K562 (cell line): ENCODE measurements around the gene ANKRD13B. TPM values are rescaled to one million over a fixed set of nuclear protein-coding genes. Genes with fewer than 3 reads are reported as not detected.
A peak's percentile ranks its signal among the peaks of the same experiment; 100 is the strongest.

Experiments
- CREBBP ChIP-seq: IDR thresholded peaks from one replicate; pipeline ENCODE4 v1.6.1; 2012; ENCODE audit warnings: low read depth, mild to moderate bottlenecking, control low read depth, inconsistent platforms, low read length
- ETV5 ChIP-seq: sonication (generic); formaldehyde crosslinking; IDR thresholded peaks from 2 replicates; pipeline ENCODE4 v1.4.0; 2020; ENCODE audit warnings: low read depth, mild to moderate bottlenecking, missing genetic modification reagents
- GABPA ChIP-seq: fragments of 200-800 bp; sonication (Bioruptor generic); conservative IDR thresholded peaks from 2 replicates; pipeline ENCODE4 v1.6.1; 2016; ENCODE audit warnings: low read depth, missing genetic modification characterization, missing compliant biosample characterization
- GATAD2B ChIP-seq: fragments of 450-650 bp; IDR thresholded peaks from 2 replicates; pipeline ENCODE4 v1.6.1; 2017; ENCODE audit warnings: mild to moderate bottlenecking, borderline replicate concordance
- MCM7 ChIP-seq, 2 experiments: fragments of 450-650 bp; IDR thresholded peaks; 2 replicates each; pipeline ENCODE4 v1.6.1; 2016 to 2018
- MEF2D ChIP-seq: conservative IDR thresholded peaks from 2 replicates; pipeline ENCODE4 v1.6.1; 2016; ENCODE audit warnings: low read depth, missing genetic modification characterization, missing compliant biosample characterization
- PKNOX1 ChIP-seq: fragments of 450-650 bp; IDR thresholded peaks from 2 replicates; pipeline ENCODE4 v1.6.1; 2016
- PML ChIP-seq: IDR thresholded peaks from 2 replicates; pipeline ENCODE4 v1.6.1; 2012; ENCODE audit warnings: low read length, inconsistent platforms
- REST ChIP-seq, 2 experiments: fragments of 450-650 bp; formaldehyde crosslinking in 1 of 2; IDR thresholded peaks; 2 replicates each; pipeline versions ENCODE4 v1.4.0 to v1.6.1; 2014 to 2020; ENCODE audit warnings: mild to moderate bottlenecking in 2 of 2, borderline replicate concordance in 1 of 2, low read depth in 1 of 2
- SIN3A ChIP-seq, 2 experiments: fragments of 150-350 bp in 1 of 2; IDR thresholded peaks; 2 replicates each; pipeline ENCODE4 v1.6.1; 2011 to 2016; ENCODE audit warnings: borderline replicate concordance in 2 of 2, low read depth in 2 of 2, low read length in 2 of 2, mild to moderate bottlenecking in 2 of 2, moderate library complexity in 2 of 2; ENCODE audit not compliant: control insufficient read depth in 1 of 2
- ZBED1 ChIP-seq: IDR thresholded peaks from 2 replicates; pipeline ENCODE4 v1.6.1; 2014
- ZNF347 ChIP-seq: fragments of 450-650 bp; formaldehyde crosslinking; IDR thresholded peaks from 2 replicates; pipeline ENCODE4 v1.4.0; 2020; ENCODE audit warnings: low read depth, mild to moderate bottlenecking, moderate library complexity
- polyA plus RNA-seq, 8 experiments: library from polyadenylated mRNA; depleted of rRNA in 4 of 8; stranded (reverse) in 5 of 8; unstranded in 3 of 8; fragments of >200 nt; fragmentation: Nextera tagmentation in 2 of 8; fragmentation: Illumina TruSeq in 1 of 8; extraction: Ambion mirVana in 2 of 8; extraction: Trizol in 1 of 8; gene quantifications; 2 replicates each; pipeline versions ENCODE4 v1.2.1 to v1.2.3, GENCODE V29; 2011 to 2014; ENCODE audit warnings: inconsistent platforms in 1 of 8, missing spikeins in 1 of 8
- total RNA-seq, 7 experiments: library from RNA; depleted of rRNA in 6 of 7; stranded (reverse); fragments of >200 nt in 6 of 7; fragmentation: Illumina TruSeq in 2 of 7; extraction: Trizol in 2 of 7; gene quantifications; 2 replicates each; pipeline versions ENCODE4 v1.2.1 to v1.2.3, GENCODE V29; 2011 to 2021; ENCODE audit warnings: low replicate concordance in 1 of 7
- TF ChIP-seq, protein P1 (sequence below): fragments of 200-800 bp; sonication (Bioruptor generic); IDR thresholded peaks from 2 replicates; pipeline ENCODE4 v1.6.1; 2017; ENCODE audit warnings: missing genetic modification characterization, missing compliant biosample characterization
- TF ChIP-seq, protein P2 (sequence below): sonication (generic); formaldehyde crosslinking; IDR thresholded peaks from 2 replicates; pipeline ENCODE4 v1.8.1; 2023; ENCODE audit warnings: mild to moderate bottlenecking, missing genetic modification reagents, moderate library complexity

ANKRD13B gene
- total and polyA plus RNA-seq, 9 of the 15 experiments (the other 6 are each of a cell fraction or from before 2014, with no cell fraction given): 0.15 to 28.1 (median 4.6) TPM

- TF ChIP-seq REST (IDR thresholded peaks at IDR 0.05; ENCODE audit: borderline replicate concordance) (no peak), REST (CRISPR knock-in tag; IDR thresholded peaks at IDR 0.05; ENCODE audit: low read depth) (0 out of 2 replicates have a peak, but pooled peaks have one; percentile 54), MCM7 (IDR thresholded peaks at IDR 0.05) (no peak), SIN3A (IDR thresholded peaks at IDR 0.05; ENCODE audit: borderline replicate concordance in 2 of 2, control insufficient read depth in 1 of 2, low read depth in 2 of 2, low read length in 2 of 2) (0 out of 4 replicates have a peak, but pooled peaks of 1 of the 2 experiments have one; percentile 40), GATAD2B (peak; percentile 17; the same call in 1 of the 2 replicates), ZBED1 (no peak), ZNF347 (CRISPR knock-in tag) (no peak), MEF2D (no peak), PKNOX1 (peak; percentile 17; the same call in 1 of the 2 replicates), CREBBP (no peak), PML (no peak), GABPA (tag) (no peak), ETV5 (no peak)
- TF ChIP-seq, protein P1, sequence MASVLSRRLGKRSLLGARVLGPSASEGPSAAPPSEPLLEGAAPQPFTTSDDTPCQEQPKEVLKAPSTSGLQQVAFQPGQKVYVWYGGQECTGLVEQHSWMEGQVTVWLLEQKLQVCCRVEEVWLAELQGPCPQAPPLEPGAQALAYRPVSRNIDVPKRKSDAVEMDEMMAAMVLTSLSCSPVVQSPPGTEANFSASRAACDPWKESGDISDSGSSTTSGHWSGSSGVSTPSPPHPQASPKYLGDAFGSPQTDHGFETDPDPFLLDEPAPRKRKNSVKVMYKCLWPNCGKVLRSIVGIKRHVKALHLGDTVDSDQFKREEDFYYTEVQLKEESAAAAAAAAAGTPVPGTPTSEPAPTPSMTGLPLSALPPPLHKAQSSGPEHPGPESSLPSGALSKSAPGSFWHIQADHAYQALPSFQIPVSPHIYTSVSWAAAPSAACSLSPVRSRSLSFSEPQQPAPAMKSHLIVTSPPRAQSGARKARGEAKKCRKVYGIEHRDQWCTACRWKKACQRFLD (CRISPR knock-in tag): no peak
- TF ChIP-seq, protein P2, sequence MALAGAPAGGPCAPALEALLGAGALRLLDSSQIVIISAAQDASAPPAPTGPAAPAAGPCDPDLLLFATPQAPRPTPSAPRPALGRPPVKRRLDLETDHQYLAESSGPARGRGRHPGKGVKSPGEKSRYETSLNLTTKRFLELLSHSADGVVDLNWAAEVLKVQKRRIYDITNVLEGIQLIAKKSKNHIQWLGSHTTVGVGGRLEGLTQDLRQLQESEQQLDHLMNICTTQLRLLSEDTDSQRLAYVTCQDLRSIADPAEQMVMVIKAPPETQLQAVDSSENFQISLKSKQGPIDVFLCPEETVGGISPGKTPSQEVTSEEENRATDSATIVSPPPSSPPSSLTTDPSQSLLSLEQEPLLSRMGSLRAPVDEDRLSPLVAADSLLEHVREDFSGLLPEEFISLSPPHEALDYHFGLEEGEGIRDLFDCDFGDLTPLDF: peak; percentile 50; the same call in 1 of the 2 replicates
Observed at GRCh38 chr17:29622337-29623282, 29.7 kb downstream of the ANKRD13B start, which contains the start of gene CORO6 (continued).
